ENCODE measurements around the gene CUX1.

Gene CUX1

DNA sequence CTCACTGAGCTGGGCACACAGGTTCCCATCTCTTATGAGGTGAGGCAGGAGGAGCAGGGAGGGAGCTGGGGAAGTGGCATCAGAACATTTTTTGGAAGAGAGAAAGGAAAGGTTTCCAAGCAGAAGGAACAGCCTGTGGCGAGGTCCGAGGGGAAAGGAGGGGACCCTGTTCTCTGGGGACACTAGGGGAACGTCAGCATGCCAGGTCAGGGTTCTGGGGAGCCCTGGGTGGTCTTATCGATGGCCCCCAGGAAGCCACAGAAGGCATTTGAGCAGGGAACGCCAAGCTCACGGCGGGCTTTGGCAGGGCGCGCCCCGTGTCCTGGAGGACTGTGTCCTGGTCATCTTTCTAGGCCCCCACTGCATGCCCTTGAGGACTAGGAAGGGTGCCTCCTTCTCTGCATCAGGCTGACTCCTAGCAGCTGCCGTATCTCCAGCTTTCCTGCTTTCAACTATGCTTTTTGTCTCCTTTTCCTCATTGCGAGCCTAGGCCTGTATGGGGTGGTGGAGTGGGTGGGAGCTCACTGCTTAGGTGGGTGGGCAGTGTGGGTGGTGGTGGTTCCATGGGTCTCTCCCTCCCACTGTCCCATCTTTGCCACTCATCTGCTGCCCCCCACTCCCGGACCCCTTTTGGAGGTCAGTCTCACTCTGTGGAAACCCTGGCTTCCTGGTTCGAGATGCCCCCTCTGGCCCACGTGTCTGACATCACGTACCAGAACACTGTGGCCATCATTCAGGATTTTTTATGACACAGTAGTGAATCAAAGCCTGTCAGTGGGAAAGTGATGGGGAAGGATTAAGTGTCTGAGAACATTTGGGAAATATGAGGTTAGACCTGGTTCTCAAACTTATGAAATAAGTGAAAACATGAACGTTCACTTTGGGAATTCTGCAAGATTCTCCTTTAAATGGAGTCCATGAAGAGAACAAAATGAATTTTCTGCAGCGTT, 89.1 kb downstream of the CUX1 start:
- TF ChIP-seq ZNF70 (CRISPR knock-in tag; IDR thresholded peaks at IDR 0.05) = no peak
- TF ChIP-seq, protein P1, sequence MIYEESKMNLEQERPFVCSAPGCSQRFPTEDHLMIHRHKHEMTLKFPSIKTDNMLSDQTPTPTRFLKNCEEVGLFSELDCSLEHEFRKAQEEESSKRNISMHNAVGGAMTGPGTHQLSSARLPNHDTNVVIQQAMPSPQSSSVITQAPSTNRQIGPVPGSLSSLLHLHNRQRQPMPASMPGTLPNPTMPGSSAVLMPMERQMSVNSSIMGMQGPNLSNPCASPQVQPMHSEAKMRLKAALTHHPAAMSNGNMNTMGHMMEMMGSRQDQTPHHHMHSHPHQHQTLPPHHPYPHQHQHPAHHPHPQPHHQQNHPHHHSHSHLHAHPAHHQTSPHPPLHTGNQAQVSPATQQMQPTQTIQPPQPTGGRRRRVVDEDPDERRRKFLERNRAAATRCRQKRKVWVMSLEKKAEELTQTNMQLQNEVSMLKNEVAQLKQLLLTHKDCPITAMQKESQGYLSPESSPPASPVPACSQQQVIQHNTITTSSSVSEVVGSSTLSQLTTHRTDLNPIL (CRISPR knock-in tag; IDR thresholded peaks at IDR 0.05; ENCODE audit: low read depth) = no peak
- no peak for TF ChIP-seq ZC3H10 (CRISPR knock-in tag; IDR thresholded peaks at IDR 0.05)
- TF ChIP-seq, protein P2, sequence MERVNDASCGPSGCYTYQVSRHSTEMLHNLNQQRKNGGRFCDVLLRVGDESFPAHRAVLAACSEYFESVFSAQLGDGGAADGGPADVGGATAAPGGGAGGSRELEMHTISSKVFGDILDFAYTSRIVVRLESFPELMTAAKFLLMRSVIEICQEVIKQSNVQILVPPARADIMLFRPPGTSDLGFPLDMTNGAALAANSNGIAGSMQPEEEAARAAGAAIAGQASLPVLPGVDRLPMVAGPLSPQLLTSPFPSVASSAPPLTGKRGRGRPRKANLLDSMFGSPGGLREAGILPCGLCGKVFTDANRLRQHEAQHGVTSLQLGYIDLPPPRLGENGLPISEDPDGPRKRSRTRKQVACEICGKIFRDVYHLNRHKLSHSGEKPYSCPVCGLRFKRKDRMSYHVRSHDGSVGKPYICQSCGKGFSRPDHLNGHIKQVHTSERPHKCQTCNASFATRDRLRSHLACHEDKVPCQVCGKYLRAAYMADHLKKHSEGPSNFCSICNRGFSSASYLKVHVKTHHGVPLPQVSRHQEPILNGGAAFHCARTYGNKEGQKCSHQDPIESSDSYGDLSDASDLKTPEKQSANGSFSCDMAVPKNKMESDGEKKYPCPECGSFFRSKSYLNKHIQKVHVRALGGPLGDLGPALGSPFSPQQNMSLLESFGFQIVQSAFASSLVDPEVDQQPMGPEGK (CRISPR knock-in tag; IDR thresholded peaks at IDR 0.05; ENCODE audit: borderline replicate concordance) = no peak
- TF ChIP-seq TCF4 (CRISPR knock-in tag; IDR thresholded peaks at IDR 0.05; ENCODE audit: borderline replicate concordance) = no peak
- TF ChIP-seq ZNF8 (CRISPR knock-in tag; IDR thresholded peaks at IDR 0.05) = no peak
- ATAC-seq = no peak

DNA sequence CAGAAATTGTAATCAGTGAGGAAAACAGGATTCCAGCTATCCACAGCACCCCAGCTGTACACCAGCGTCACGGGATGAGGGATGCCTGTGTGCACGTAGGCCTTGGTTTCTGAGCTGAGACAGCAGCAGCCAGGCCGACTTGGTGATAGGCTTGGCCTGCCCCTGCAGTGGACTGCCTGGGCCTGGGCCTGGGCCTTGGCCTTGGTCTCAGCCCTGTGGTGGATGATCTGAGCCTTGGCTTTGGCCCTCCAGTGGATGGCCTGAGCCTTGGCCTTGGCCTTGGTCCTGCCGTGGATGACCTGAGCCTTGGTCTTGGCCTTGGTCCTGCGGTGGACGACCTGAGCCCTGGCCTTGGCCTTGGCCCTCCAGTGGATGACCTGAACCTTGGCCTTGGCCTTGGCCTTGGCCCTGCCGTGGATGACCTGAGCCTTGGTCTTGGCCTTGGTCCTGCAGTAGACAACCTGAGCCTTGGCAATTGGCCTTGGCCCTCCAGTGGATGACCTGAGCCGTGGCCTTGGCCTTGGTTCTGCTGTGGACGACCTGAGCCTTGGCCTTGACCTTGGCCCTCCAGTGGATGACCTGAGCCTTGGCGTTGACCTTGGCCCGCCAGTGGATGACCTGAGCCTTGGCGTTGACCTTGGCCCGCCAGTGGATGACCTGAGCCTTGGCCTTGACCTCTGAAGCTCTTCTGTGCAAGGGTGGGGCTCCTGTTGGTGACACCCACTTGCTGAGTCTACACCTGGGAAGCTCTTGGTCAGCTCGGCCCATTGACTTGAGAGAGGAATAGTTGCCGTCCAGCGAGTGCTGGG, 93.8 kb downstream of the CUX1 start:
- ATAC-seq = no peak
- TF ChIP-seq, protein P1 (CRISPR knock-in tag; IDR thresholded peaks at IDR 0.05; ENCODE audit: low read depth) = no peak
- TF ChIP-seq GLIS3 (CRISPR knock-in tag; IDR thresholded peaks at IDR 0.05) = no peak
- TF ChIP-seq, protein P2 (CRISPR knock-in tag; IDR thresholded peaks at IDR 0.05; ENCODE audit: borderline replicate concordance) = no peak
- no peak for TF ChIP-seq TSHZ2 (CRISPR knock-in tag; IDR thresholded peaks at IDR 0.05)
- no peak for TF ChIP-seq OSR1 (CRISPR knock-in tag; IDR thresholded peaks at IDR 0.05)
- no peak for TF ChIP-seq ARNTL (CRISPR knock-in tag; IDR thresholded peaks at IDR 0.05; ENCODE audit: borderline replicate concordance, low read depth)
- no peak for TF ChIP-seq ZFP30 (CRISPR knock-in tag; IDR thresholded peaks at IDR 0.05)
- no peak for TF ChIP-seq CSDC2 (CRISPR knock-in tag; IDR thresholded peaks at IDR 0.05)
- TF ChIP-seq CSRNP3 (CRISPR knock-in tag; IDR thresholded peaks at IDR 0.05) = no peak
- TF ChIP-seq ZC3H10 (CRISPR knock-in tag; IDR thresholded peaks at IDR 0.05) = no peak
- TF ChIP-seq TOX (CRISPR knock-in tag; IDR thresholded peaks at IDR 0.05; ENCODE audit: borderline replicate concordance) = no peak
- TF ChIP-seq ESRRG (CRISPR knock-in tag; IDR thresholded peaks at IDR 0.05) = no peak
- TF ChIP-seq RARB (CRISPR knock-in tag; IDR thresholded peaks at IDR 0.05) = no peak
- TF ChIP-seq, protein P3, sequence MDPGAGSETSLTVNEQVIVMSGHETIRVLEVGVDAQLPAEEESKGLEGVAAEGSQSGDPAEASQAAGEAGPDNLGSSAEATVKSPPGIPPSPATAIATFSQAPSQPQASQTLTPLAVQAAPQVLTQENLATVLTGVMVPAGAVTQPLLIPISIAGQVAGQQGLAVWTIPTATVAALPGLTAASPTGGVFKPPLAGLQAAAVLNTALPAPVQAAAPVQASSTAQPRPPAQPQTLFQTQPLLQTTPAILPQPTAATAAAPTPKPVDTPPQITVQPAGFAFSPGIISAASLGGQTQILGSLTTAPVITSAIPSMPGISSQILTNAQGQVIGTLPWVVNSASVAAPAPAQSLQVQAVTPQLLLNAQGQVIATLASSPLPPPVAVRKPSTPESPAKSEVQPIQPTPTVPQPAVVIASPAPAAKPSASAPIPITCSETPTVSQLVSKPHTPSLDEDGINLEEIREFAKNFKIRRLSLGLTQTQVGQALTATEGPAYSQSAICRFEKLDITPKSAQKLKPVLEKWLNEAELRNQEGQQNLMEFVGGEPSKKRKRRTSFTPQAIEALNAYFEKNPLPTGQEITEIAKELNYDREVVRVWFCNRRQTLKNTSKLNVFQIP (CRISPR knock-in tag; IDR thresholded peaks at IDR 0.05; ENCODE audit: borderline replicate concordance, low read depth) = no peak
- TF ChIP-seq TCF4 (CRISPR knock-in tag; IDR thresholded peaks at IDR 0.05; ENCODE audit: borderline replicate concordance) = no peak

Data from SK-N-SH treated with all-trans-retinoic acid at 6 μM for 48 hours (cell line).